Left hindlimb (tissue), 1 donor: ENCODE data around the gene NEXN.

Experiments used
- DNase-seq: peaks from one replicate; pipeline ENCODE4 v3.0.0-alpha.2; 2018

The NEXN gene

DNA sequence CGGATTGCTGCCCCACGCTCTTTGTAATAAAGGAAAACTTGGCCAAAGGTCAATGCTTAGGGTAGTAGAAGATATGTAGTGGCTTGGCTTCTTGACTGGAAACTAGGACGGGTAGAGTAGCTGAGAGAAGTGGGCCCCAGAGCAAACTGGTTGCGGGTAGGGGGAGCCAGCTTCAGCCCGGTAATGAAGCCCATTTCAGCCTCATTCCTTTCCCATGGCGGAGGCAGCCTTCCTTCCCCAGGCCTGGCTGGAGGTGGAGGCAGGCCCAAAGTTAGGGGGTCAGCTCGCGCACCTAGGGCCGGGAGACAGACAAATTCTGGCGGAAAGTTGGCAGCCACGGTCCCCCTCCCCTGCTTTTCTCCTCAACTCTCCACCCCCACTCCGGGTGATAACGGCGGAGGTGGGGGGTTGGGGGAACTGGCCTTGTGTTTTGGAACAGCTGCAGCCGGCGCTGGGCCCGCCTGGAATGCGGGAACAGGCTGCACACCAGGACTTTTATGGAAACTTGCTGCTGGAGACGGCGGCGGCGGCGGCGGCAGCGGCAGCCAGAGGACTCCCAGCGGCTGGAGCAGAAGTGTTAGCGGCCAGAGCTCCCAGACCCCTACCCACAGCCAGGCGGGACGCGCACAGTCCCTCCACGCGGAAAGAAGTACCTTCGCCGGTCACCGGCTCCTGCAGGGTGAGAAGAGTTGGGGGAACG is at the start of gene NEXN:
Gene NEXN, plus strand, starts transcription at position 544 of the 700 bp plus-strand sequence. CDS start 27,483 bp downstream, outside the sequence.
- DNase-seq: peak; percentile 92

DNA sequence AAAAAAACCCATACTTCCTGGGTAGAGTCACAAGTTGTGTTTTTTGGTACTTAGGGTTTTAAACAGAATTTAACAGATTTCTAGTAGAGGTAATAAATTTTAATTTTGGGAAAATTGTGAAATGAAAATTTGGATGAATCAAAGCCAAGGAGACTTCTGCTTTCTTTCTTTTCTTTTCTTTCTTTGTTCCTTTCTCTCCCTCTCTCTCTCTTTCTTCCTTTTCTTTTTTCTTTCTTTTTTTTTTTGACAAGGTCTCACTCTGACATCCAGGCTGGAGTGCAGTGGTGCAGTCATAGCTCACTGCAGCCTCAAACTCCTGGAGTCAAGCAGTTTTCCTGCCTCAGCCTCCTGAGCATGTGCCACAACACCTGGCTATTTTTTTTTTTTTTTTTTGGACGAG is 46.9 kb upstream of the NEXN start:
- DNase-seq: no peak

DNA sequence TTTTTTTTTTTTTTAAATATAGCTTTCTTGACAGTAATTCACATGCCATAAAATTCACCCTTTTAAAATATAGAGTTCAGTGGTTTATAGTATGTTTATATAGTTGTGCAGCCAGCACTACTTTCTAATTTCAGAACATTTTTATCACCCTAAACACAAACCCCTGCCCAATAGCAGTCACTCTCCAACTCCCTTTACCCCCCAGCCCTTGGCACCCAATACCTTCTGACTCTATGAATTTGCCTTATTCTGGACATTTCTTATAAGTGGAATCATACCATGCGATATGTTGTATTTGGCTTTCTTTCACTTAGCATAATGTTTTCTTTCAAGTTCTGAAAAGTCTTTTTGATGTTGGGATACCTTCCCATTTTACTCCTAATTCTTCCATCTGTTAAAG is 42.5 kb upstream of the NEXN start:
- peak; percentile 68 for DNase-seq

DNA sequence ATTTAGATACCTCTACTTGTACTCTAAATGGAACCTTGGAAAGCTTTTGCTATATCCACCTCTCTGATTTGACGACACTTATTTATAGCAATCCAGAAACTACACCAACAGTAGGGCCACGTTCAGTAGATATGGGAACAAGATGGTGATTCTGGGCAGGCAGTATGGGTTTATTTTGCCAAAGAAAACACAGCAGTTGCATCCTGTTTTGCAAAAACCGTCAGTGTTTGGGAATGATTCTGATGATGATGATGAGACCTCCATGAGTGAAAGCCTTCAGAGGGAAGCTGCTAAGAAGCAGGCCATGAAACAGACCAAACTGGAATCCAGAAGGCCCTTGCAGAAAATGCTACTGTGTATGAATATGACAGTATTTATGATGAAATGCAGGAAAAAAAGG is 41.5 kb upstream of the NEXN start:
- DNase-seq: no peak

DNA sequence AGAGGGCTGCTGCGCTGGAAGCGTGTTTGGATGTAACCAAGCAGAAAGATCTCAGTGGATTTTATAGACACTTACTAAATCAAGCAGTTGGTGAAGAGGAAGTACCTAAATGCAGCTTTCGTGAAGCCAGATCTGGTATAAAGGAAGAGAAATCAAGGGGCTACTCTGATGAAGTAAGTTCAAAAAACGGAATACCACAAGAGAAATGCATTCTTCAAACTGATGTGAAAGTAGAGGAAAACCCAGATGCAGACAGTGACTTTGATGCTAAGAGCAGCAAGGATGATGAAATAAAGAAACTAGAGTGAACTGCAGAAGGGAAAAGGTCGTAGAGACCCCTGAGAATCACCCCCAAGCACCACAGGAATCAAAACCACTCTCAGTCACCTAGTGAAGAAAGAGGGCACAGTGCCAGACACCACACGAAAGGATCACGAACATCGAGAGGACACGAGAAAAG is 40.8 kb upstream of the NEXN start:
- DNase-seq: no peak

DNA sequence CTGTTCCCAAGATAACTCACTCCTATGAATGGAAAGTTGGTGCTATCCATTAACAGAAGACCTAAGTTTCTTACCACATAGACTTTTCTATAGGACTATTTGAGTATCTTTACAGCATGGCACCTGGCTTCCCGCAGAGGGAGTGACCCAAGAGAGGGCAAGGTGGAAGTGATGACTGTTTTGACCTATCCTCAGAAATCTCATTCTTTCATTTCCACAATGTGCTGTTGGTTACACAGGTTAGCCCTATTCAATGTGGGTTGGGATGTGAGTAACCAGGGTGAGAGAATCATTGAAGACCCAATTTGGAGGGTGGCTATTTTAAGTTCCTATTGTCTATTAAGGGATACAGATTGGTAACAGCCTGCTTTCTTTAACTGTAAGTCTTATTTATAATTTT is 38.3 kb upstream of the NEXN start:
- DNase-seq: no peak

DNA sequence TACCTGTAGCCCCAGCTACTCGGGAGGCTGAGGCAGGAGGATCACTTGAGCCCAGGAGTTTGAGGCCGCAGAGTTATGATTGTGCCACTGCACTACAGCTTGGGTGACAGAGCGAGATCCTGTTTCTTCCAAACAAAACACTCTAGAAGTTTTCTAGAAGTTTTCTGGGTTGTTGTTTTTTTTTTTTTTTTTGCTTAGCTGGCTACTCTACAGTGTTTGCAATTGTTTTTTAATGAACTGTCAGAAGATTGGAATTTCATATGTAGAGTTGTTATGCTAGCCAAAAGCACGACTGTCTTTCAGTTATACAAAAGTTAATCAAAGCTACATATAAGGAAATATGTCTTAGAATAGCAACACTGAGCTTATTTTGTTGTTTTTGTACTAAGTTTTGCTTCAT is 30.9 kb upstream of the NEXN start:
- no peak for DNase-seq

DNA sequence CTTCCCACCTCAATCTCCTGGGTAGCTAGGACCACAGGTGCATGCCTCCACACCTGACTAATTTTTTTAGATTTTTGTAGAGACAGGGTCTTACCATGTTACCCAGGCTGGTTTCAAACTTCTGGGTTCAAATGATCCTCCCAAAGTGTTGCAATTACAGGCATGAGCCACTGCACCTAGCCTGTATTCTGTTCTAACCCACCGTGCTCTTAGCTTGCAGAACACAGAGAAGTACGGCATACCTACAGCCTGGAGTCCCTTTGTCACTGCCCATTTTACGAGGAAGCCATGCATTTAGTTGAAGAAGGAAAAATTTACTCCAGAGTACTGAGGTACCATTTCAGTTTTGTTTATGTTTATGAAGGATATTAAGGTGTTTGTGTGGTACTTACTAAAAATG is 29.7 kb upstream of the NEXN start:
- no peak for DNase-seq

DNA sequence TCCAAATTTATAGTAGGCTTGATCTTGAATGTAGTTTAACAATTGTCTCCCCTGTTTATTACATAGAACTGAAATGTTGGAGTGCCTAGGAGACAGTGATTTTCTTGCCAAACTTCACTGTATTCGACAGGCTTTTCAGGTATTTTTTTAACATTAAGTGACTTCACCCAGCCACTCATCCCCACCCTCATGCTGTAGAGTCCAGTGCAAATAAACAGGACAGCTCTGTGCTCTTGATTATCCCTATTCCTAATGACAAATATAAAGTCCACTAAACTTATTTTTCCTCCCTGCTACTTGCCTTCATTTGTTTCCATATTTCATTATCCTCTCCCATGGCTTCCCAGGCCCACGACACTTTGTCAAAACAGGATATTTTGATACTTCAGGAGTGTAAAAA is 29.2 kb upstream of the NEXN start:
- no peak for DNase-seq

DNA sequence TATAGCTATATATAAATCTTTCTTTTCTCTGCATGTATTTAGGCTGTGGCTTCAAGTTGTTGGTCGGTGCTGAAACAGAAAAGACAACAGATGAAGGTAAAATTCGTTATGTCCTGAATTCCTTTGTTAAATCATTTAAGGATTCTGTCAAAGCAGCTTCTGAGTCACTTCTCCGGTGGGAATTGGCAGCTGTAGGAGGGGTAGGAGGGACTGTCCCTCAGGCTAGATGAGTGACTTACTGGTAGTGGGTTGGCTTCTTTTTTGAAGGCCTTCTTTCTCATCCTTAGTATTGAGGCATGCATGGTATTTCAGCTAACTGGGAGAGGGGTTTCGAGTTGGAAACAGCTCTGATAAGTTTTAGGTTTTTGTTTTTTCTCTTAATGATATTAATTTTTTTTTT is 22.1 kb upstream of the NEXN start:
- no peak for DNase-seq

DNA sequence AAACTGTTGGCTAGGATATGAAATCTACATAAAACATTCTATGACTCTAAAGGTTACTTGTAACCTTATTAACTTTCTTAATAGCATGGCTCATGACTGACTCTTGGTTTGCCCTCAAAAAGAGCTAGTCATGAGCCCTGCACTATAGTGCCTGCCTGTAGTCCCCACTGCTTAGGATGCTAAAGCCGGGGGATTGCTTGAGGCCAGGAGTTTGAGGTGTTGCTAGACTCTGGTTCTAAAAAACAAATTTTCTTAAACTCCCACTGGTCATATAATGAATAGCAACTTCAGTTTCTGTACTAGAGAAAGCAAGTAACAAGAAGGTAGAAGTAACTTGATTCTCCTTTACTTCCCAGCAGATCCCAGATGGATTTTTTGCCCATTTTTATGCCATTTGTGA is 15.8 kb upstream of the NEXN start:
- no peak for DNase-seq

DNA sequence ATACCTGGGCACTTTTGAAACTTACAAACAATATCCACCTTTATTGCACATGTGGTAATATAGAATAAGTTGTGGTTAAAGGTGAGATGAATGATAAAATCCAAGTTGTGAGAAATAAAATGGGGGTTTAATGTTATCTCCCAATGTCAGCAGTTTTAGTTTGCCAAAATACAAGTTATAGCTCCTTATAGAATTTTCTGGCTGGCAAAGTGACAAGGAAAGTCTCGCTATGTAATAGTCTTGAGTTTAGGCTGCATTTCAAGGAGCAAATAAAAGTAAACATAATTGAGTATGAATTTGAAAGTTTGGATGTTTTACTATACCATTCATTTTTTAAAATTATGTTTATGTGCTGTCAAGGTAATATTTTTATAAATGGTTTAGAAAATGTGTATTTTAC is 15.0 kb upstream of the NEXN start:
- DNase-seq: no peak

DNA sequence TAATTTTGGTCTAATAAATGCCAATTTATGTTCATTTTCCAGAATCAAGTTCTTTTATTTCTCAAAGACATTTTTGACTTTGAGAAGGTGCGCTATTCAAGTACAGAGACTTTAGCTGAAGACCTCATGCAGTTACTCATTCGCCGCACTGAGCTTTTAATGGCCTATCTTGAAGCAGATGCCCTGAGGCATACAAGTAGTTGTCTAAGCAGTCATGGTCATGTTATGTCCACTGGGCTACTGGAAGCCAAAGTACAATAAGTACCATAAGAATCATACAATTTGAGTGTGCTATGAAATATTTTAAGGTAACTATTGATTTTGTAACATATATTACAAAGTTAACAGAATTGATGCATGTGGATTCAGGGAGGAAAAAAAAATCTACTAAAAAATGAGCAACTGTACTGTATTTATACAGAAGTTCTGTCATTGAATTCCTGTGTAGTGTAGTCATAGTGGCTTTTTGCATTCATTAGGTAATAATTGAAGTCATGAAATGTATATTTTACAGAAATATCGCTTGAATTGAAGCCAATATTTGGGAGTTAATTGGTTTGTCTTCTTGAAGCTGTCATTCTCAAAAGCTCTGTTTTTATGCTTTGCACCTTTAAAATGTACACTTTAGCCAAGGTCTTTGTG is 13.5 kb upstream of the NEXN start:
- no peak for DNase-seq

DNA sequence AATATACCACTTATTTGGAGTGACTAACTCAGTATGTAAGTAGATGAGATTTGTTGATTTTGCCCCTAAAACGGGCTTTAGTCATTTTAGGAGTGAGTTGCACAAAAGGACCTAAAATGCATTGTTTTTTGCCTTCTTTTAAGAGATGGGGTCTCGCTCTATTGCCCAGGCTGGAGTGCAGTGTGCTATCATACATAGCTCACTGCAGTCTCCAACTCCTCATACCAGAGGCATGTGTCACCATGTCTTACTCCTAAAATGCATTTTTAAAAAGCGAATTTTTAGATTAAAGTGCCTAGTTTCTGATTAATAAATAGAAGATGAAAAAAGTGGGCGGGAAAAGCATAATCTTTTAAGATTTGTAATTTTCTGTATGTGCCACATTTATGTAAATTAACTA is 11.5 kb upstream of the NEXN start:
- DNase-seq: no peak

DNA sequence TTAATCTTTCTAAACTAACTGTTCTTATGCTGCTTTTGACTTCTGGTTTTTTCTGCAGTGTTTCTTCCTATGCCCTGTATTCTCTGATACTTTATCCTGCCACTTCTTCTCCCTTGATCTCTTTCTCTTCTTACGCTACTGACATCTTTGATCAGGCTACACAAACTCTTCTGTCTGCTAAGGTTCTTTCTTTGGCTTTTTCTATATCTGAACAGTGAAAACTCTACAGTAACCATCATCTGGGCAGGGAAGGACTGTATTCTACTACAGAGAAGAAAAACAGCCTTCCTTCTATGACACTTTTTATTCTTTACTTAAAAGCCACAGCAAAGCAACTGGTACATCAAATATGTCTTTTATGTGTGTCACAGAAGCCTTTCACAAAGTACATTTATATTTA is 7.4 kb upstream of the NEXN start:
- no peak for DNase-seq

DNA sequence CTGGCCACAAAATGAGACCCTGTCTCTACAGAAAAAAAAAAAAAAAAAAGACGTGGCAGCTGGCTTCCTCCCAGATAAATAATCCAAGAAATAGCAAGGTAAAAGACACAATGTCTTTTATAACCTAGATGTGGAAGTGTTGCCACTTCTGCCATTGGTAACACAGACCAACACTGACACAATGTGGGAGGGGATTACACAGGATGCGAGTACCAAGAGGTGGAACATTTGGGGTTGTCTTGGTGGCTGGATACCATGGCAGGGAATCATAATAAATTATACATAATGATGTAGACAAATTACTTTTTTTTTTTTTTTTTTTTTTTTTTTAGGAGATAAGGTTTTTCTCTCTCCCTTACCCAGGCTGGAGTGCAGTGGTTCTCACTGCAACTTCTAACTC is 6.0 kb upstream of the NEXN start:
- no peak for DNase-seq

DNA sequence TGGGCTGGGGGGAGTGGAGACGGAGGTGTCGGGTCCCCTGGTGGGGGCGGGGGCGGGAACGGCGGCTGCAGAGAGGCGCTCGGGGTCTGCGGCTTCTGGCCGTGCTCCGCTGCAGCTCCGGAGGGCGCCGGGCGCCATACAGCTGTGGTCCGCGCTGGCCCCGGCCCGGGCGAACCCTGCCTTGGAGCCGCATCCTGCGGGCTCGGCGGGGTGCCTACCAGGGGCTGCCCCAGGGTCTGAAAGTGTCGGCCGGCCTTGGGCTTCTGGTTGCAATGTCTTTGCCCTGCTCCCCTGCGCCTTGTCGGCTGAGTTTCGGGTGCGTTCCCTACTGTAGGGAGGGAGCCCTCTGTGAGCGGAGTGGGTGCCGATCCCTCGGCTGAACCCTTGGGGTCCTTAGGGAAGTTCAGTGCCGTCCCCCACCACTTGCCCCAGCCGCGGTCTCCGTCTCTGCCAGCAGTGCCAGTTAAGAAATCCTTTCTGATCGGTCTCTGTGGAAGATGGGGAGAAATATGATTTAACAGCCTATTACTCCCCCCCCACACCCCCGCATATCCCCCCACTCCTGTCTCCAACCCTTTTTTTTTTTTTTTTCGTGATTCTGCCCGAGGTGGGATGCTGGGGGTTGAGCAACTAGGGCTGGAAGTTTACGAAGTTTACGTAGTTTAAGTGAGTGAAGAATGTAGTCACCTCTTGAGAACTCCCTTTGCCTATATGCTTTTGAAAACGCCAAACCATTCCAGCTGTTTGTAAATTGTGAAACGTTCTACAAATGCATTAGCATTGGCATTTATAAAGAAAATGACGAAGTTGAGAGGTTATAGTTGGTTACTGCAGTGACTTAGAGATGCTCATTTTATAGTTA is 588 bp downstream of the NEXN start:
- DNase-seq: peak; percentile 65

DNA sequence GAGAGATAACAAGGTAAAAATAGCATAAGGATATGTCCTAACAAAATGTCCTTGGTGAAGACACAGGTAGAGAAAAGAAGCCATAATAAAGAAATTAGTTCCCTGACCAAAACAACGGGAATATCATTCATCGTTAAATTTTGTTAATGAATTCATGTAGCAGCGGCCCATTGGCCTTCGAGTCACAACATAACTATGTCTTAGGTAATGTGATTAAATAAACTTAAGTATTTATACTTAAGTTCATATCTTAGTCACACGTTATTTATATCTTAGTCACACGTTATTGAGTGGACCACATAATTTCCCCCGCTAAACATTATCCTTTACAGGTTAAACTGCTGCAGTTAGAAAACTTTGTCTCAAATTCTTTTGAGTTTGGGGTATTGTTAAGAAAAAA is 1.2 kb downstream of the NEXN start:
- no peak for DNase-seq

DNA sequence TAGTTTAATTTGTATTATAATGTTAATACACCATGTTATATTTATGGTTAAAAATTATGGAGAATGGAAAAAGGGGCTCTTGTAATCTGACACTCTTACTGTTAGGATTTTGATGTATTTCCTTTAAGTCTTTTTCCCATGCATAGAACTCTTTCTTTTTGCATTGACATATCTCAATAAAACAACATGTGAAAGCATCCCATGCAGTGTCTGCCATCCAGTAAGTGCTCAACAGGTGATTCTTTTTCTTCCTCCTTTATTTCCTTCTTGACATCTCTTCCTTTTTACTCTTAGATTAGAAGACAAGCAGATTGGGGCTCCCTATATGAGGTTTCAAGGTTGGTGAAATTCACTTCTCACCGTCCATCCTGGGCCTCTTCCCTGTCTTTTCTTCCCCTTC is 2.8 kb downstream of the NEXN start:
- DNase-seq: no peak

DNA sequence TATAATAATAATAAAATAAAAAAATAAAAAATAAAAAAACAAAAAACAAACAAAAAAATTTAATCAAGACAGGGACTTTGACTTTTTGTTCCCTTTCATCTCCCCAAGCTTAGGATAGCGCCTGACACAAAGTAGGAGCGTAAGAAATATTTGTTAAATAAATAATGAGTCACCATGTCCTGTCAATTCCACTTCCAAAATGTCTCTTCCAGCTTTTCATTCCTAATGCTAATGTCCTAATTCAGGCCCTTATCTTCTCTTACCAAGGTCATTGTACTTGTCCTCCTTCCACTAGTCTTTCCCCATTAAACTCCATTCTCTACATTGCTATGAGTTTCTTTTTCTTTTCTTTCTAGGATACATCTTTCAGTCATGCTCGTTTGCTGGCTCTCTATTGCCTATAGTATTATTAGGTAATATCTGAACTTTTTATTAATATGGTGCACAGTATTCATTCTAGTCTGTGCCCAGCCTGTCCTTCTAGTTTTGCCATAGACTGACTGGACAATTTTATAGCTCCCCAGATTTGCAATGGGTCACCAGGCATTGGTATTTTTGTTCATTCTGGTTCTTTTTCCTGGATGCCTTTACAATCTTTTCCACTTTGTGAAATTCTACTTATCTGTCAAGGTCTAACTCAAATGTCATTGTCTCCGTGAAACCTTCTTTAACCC is 11.4 kb downstream of the NEXN start:
- no peak for DNase-seq

DNA sequence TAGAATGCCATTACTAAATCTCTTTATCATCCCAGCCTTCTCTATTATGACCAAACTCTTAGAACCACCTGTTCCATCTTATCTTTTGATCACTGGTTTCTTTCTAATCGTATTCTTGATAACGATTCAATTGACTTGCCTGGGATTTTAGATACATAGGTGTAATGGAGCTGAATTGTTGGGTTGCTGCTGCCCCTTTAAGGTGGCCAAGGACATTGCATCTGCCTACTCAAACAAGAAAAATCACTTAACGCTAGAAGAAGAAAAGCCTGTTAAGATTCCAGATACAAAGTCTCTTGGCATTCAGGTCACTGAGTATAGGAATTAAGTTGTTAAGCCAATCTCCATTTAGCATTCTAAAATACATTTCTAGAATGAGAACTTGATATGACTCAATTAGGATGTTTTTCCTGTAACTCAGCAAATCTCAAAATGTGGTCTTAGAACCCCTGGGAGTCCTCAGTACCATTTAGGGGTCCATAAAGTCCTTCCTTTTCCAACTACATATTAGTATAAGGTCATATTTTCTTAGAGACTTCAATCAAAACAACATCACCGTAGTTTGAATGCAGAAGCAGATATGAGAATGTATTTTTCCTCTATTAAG is 12.4 kb downstream of the NEXN start:
- DNase-seq: peak; percentile 39

DNA sequence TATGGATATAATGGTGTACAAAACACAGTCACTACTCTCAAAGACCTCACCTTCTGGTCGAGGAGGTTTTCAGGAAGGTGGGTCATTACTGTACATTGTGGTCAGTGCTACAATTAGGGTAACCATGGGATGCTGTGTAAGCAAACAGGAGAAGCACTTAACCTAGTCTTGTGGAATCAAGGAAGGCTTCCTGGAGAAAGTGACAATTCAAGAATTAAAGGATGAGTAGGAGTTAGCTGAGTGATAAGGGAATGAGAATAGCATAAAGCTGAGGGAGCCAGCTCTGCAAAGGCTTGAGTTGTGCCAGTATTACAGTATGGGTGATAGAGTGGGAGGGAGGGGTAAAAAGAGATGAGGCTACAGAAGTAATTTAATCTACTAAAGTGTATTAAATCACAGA is 17.2 kb downstream of the NEXN start:
- no peak for DNase-seq

DNA sequence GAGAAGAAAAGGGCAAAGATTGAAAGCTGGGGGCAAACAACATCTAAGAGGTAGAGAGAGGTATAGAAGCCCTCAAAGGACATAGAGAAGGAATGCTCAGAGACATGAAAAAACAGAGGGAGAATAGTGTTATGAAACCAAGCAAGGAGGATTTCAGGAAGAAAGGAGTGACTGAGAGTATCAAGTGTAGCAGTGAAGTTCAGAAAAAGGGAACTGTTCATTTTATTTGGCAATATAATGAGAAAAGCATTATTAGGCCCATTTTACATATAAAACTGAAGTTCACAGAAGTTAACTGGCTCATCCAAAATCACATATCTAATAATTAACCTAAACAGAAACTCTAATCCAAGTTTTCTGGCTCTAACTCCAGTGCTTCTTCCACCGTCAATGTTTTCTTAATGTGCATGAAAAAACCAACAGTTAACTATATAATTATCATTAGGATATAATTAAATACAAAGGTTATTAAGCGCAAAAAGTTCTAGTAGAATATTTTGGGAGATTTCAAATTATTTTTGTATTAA is 17.7 kb downstream of the NEXN start:
- DNase-seq: no peak
